Testis (tissue), 3 donors: Measurements from ENCODE around the gene DAB2IP. TPM values are rescaled to one million over a fixed set of nuclear protein-coding genes. Genes with fewer than 3 reads are reported as not detected.

Experiments used
- DNase-seq: peaks from one replicate; pipeline ENCODE4 v3.0.0-alpha.2; 2019
- H3K27ac ChIP-seq, 2 donors: fragments of 200-600 bp; sonication (generic); one replicate each; pipeline ENCODE4 v1.5.1; 2019
- H3K27me3 ChIP-seq: fragments of 200-600 bp; sonication (generic); one replicate; pipeline ENCODE4 v1.5.1; 2019
- H3K36me3 ChIP-seq: fragments of 200-600 bp; sonication (generic); one replicate; pipeline ENCODE4 v1.5.1; 2017; ENCODE audit warnings: low read depth; ENCODE audit errors: missing control alignments
- H3K4me1 ChIP-seq: fragments of 200-600 bp; sonication (generic); one replicate; pipeline ENCODE4 v1.5.1; 2019
- H3K4me3 ChIP-seq, 2 donors: fragments of 200-600 bp; sonication (generic); one replicate each; pipeline ENCODE4 v1.5.1; 2017 to 2019
- H3K9me3 ChIP-seq: fragments of 200-600 bp; sonication (generic); one replicate; pipeline ENCODE4 v1.5.1; 2017
- POLR2A ChIP-seq: fragments of 450-650 bp; IDR thresholded peaks from one replicate; pipeline ENCODE4 v1.6.1; 2017; ENCODE audit warnings: antibody characterized with exemption, mild to moderate bottlenecking, moderate library complexity
- WGBS, 2 donors: methylation state at CpG; one replicate each; pipeline ENCODE4 v1.1.5; 2018; 5-methylcytosine and 5-hydroxymethylcytosine counted together
- intact Hi-C: fragments of 100-400 bp; cut with DNase I; formaldehyde crosslinking; loops from one replicate; pipeline ENCODE4 v1.15.1; 2023; ENCODE audit warnings: low total_unique reads
- polyA plus RNA-seq: library from polyadenylated mRNA; stranded (reverse); fragments of 350-450 nt; fragmentation: Illumina TruSeq; extraction: RNeasy Lipid Tissue Mini Kit (QIAGEN cat#74804); gene quantifications from one replicate; pipeline ENCODE4 v1.2.3, GENCODE V29; 2014; ENCODE audit warnings: low read depth, low replicate concordance; ENCODE audit not compliant: insufficient read depth
- total RNA-seq, 2 donors: library from RNA; depleted of rRNA; stranded (reverse); fragments of >200 nt; gene quantifications; one replicate each; pipeline ENCODE4 v1.2.3, GENCODE V29; 2016
- TF ChIP-seq, protein P1 (sequence below), 3 experiments: fragments of 450-650 bp in 2 of 3; fragments of 200-600 bp in 1 of 3; sonication (generic) in 1 of 3; IDR thresholded peaks; one replicate each; pipeline ENCODE4 v1.5.1; 2016 to 2019; ENCODE audit warnings: antibody characterized with exemption in 3 of 3, mild to moderate bottlenecking in 2 of 3, moderate library complexity in 1 of 3

DAB2IP gene
- total and polyA plus RNA-seq, 3 donors from 2014 or later: 57.7 to 136 (median 102) TPM

- H3K4me3 ChIP-seq: no peak overlapping the region
- DNase-seq: no peak
- no peak overlapping the region for H3K27ac ChIP-seq
- no peaks in the 10 kb centered on the region for H3K27me3 ChIP-seq
- WGBS, 2 donors: 76 to 89% methylated on average over 6 of the region's 6 CpGs
- intact Hi-C loops: no loop called here
- peaks cover 6% of the 10 kb centered on the region for H3K4me1 ChIP-seq
- no peaks in the 10 kb centered on the region for H3K9me3 ChIP-seq
- no peaks in the 10 kb centered on the region for H3K36me3 ChIP-seq
- TF ChIP-seq, protein P1, sequence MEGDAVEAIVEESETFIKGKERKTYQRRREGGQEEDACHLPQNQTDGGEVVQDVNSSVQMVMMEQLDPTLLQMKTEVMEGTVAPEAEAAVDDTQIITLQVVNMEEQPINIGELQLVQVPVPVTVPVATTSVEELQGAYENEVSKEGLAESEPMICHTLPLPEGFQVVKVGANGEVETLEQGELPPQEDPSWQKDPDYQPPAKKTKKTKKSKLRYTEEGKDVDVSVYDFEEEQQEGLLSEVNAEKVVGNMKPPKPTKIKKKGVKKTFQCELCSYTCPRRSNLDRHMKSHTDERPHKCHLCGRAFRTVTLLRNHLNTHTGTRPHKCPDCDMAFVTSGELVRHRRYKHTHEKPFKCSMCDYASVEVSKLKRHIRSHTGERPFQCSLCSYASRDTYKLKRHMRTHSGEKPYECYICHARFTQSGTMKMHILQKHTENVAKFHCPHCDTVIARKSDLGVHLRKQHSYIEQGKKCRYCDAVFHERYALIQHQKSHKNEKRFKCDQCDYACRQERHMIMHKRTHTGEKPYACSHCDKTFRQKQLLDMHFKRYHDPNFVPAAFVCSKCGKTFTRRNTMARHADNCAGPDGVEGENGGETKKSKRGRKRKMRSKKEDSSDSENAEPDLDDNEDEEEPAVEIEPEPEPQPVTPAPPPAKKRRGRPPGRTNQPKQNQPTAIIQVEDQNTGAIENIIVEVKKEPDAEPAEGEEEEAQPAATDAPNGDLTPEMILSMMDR (IDR thresholded peaks at IDR 0.05): no peak
- TF ChIP-seq POLR2A: no peak
Measured at GRCh38 chr9:121660367-121660766, 8.9 kb downstream of the DAB2IP start.

- TF ChIP-seq, protein P1 (IDR thresholded peaks at IDR 0.05): no peak
- no peak for TF ChIP-seq POLR2A
- Histone ChIP-seq H3K36me3 (no peaks in the 10 kb centered on the region), H3K9me3 (no peaks in the 10 kb centered on the region), H3K4me3 (no peak overlapping the region), H3K27me3 (no peaks in the 10 kb centered on the region), H3K4me1 (peaks cover 6% of the 10 kb centered on the region), H3K27ac (no peak overlapping the region)
- 88 to 90% methylated on average over 8 of the region's 8 CpGs for WGBS, 2 donors
- intact Hi-C loops: no loop called here
- DNase-seq: no peak
Measured at GRCh38 chr9:121660876-121661275, 9.4 kb downstream of the DAB2IP start.

DNA sequence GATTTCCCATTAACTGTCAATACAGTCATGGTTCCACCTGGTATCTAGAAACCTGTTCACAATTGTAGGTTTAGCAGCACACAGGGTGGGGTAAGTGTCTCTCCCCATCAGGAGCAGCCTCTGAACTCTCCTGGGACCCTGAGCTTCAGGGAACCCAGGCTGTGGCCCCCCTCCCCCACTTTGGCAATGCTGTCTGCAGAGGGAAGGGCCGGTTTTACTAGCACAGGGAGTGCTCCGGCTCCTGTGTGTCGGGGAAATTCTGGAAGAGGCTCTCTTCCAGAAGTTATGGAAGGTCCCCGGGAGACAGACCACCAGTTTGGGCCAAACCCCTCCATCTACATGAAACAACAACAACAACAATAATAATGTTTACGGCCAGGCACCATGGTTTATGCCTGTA is 9.9 kb downstream of the DAB2IP start:
- H3K27me3 ChIP-seq: no peaks in the 10 kb centered on the region
- no peak overlapping the region for H3K27ac ChIP-seq
- TF ChIP-seq POLR2A: no peak
- TF ChIP-seq, protein P1 (IDR thresholded peaks at IDR 0.05): no peak
- no peaks in the 10 kb centered on the region for H3K36me3 ChIP-seq
- intact Hi-C loops: no loop called here
- peaks cover 6% of the 10 kb centered on the region for H3K4me1 ChIP-seq
- 77 to 90% methylated on average over 2 to 5 of the region's 5 CpGs for whole genome bisulfite sequencing, 2 donors
- H3K4me3 ChIP-seq: no peak overlapping the region
- H3K9me3 ChIP-seq: no peaks in the 10 kb centered on the region
- no peak for DNase-seq

DNA sequence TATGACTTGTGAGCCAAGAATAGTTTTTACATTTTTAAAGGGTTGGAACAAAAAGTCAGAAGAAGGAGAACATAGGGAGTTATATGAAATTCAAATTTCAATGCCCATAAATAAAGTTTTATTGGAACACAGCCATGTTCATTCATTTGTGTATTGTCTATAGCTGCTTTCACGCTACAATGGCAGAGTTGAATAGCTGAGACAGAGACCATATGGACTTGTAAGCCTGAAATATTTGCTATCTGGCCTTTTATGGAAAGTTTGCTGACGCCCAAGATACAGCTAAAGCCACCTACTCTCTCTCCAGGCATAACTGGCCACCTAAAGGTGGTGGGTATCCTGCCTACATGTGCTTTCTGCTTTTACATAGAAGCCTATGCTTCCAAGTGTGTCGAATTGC is 10.9 kb downstream of the DAB2IP start:
- H3K4me1 ChIP-seq: peaks cover 3% of the 10 kb centered on the region
- H3K27ac ChIP-seq: no peak overlapping the region
- H3K9me3 ChIP-seq: no peaks in the 10 kb centered on the region
- WGBS, 2 donors: 76 to 83% methylated on average over 3 of the region's 3 CpGs
- H3K27me3 ChIP-seq: no peaks in the 10 kb centered on the region
- no peak for DNase-seq
- intact Hi-C loops: no loop called here
- no peaks in the 10 kb centered on the region for H3K36me3 ChIP-seq
- no peak overlapping the region for H3K4me3 ChIP-seq
- no peak for TF ChIP-seq POLR2A
- TF ChIP-seq, protein P1 (IDR thresholded peaks at IDR 0.05): no peak

GRCh38 chr9:121662891-121663580 is 11.6 kb downstream of the DAB2IP start:
- intact Hi-C loops: no loop called here
- Histone ChIP-seq H3K4me3 (no peak overlapping the region), H3K27ac (no peak overlapping the region), H3K36me3 (no peaks in the 10 kb centered on the region), H3K4me1 (no peaks in the 10 kb centered on the region), H3K9me3 (no peaks in the 10 kb centered on the region), H3K27me3 (no peaks in the 10 kb centered on the region)
- no peak for DNase-seq
- TF ChIP-seq POLR2A: no peak
- TF ChIP-seq, protein P1 (IDR thresholded peaks at IDR 0.05): no peak
- 64 to 69% methylated on average over 11 of the region's 11 CpGs for WGBS, 2 donors
